ENCODE measurements around the gene CDC20B. TPM values are rescaled to one million over a fixed set of nuclear protein-coding genes. Genes with fewer than 3 reads are reported as not detected.

Gene CDC20B
- polyA plus RNA-seq, 1 of the 3 experiments (the other 2 are of a cell fraction) = 0.03 TPM

- no peak for TF ChIP-seq ZBTB33 (IDR thresholded peaks at IDR 0.05; ENCODE audit: borderline replicate concordance, low read depth)
- no peak for TF ChIP-seq POLR2AphosphoS5 (IDR thresholded peaks at IDR 0.05; ENCODE audit: low read depth, low read length)
- TF ChIP-seq EP300 (IDR thresholded peaks at IDR 0.05; ENCODE audit: borderline replicate concordance in 1 of 2, low read depth in 1 of 2, low read length in 1 of 2) = no peak
- no peak for TF ChIP-seq IRF3 (IDR thresholded peaks at IDR 0.05; ENCODE audit: low read depth, low read length)
- TF ChIP-seq, protein P1, sequence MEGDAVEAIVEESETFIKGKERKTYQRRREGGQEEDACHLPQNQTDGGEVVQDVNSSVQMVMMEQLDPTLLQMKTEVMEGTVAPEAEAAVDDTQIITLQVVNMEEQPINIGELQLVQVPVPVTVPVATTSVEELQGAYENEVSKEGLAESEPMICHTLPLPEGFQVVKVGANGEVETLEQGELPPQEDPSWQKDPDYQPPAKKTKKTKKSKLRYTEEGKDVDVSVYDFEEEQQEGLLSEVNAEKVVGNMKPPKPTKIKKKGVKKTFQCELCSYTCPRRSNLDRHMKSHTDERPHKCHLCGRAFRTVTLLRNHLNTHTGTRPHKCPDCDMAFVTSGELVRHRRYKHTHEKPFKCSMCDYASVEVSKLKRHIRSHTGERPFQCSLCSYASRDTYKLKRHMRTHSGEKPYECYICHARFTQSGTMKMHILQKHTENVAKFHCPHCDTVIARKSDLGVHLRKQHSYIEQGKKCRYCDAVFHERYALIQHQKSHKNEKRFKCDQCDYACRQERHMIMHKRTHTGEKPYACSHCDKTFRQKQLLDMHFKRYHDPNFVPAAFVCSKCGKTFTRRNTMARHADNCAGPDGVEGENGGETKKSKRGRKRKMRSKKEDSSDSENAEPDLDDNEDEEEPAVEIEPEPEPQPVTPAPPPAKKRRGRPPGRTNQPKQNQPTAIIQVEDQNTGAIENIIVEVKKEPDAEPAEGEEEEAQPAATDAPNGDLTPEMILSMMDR (IDR thresholded peaks at IDR 0.05) = no peak
- TF ChIP-seq TAF1 (IDR thresholded peaks at IDR 0.05; ENCODE audit: borderline replicate concordance, low read depth, low read length) = no peak
- TF ChIP-seq, protein P2, sequence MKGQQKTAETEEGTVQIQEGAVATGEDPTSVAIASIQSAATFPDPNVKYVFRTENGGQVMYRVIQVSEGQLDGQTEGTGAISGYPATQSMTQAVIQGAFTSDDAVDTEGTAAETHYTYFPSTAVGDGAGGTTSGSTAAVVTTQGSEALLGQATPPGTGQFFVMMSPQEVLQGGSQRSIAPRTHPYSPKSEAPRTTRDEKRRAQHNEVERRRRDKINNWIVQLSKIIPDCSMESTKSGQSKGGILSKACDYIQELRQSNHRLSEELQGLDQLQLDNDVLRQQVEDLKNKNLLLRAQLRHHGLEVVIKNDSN (IDR thresholded peaks at IDR 0.05; ENCODE audit: borderline replicate concordance, low read depth) = no peak
- no peak for TF ChIP-seq EZH2phosphoT487 (IDR thresholded peaks at IDR 0.05; ENCODE audit: borderline replicate concordance, low read depth)
- no peak for TF ChIP-seq GATA2 (CRISPR knock-in tag; IDR thresholded peaks at IDR 0.05)
- TF ChIP-seq FOXM1 (IDR thresholded peaks at IDR 0.05; ENCODE audit: low read depth) = no peak
- no peak for TF ChIP-seq USF2 (IDR thresholded peaks at IDR 0.05; ENCODE audit: borderline replicate concordance, low read depth, low read length)
- no peak for TF ChIP-seq SIN3A (IDR thresholded peaks at IDR 0.05; ENCODE audit: borderline replicate concordance, low read depth, low read length)
- Histone ChIP-seq H3K9me3 (no peaks in the 10 kb centered on the region), H3K27me3 (ENCODE audit: insufficient read depth) (no peaks in the 10 kb centered on the region; the same call in 1 of the 2 replicates), H3K79me2 (ENCODE audit: insufficient read depth) (no peaks in the 10 kb centered on the region), H3F3A (replicated peaks; ENCODE audit: insufficient read depth) (no peaks in the 10 kb centered on the region), H3K4me1 (ENCODE audit: control insufficient read depth in 1 of 2, insufficient read depth in 2 of 2, low read depth in 1 of 2, low read length in 1 of 2) (no peaks in the 10 kb centered on the region), H3K9ac (no peak overlapping the region), H3K4me2 (no peak overlapping the region), H3K9me2 (no peaks in the 10 kb centered on the region), H4K20me1 (ENCODE audit: insufficient read depth) (no peaks in the 10 kb centered on the region), H3K27ac (ENCODE audit: low read depth in 2 of 2, low read length in 1 of 2) (no peak overlapping the region), H3K36me3 (replicated peaks in 1 of 2; ENCODE audit: control insufficient read depth in 1 of 2, insufficient read depth in 2 of 2, low read length in 1 of 2) (no peaks in the 10 kb centered on the region), H3K4me3 (ENCODE audit: low read depth in 2 of 2, low read length in 1 of 2) (no peak overlapping the region), H2AFZ (ENCODE audit: low read depth) (no peak overlapping the region)
- no peak for DNase-seq
- WGBS (ENCODE audit: low lambda C conversion rate) = 0% methylated on average over 2 of the region's 3 CpGs
- POLR2A ChIA-PET = no interaction called here
- CTCF ChIA-PET = no interaction called here
These were observed 58.9 kb downstream of the CDC20B start for GRCh38 chr5:55114061-55114460.

Data from SK-N-SH (cell line).